NCI-H2171 treated with DMSO at 0.1 percent for 48 hours (cell line): ENCODE data around the gene PFKL.

ENCODE experiments used
- DNase-seq: peaks from one replicate; lab custom pipeline; 2025; lab: John Stamatoyannopoulos, UW

Gene PFKL

DNA sequence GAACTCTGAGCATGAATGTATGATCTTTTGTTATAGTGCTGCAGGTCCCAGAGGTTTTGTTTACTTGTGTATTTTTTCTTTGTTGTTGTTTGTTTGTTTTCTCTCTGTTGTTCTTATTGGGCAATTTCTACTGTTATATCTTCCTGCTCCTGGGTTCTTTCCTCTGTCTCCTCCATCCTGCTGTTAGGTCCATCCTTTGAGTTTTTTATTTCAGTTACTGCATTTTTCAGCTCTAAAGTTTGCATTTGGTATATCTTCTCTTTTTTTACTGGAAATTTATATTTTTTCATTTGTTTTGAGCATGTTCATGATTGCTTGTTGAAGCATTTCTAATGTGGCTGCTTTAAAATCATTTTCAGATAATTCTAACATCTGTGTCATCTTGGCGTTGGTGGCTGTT is 63.4 kb downstream of the PFKL start:
- no peak for DNase-seq

DNA sequence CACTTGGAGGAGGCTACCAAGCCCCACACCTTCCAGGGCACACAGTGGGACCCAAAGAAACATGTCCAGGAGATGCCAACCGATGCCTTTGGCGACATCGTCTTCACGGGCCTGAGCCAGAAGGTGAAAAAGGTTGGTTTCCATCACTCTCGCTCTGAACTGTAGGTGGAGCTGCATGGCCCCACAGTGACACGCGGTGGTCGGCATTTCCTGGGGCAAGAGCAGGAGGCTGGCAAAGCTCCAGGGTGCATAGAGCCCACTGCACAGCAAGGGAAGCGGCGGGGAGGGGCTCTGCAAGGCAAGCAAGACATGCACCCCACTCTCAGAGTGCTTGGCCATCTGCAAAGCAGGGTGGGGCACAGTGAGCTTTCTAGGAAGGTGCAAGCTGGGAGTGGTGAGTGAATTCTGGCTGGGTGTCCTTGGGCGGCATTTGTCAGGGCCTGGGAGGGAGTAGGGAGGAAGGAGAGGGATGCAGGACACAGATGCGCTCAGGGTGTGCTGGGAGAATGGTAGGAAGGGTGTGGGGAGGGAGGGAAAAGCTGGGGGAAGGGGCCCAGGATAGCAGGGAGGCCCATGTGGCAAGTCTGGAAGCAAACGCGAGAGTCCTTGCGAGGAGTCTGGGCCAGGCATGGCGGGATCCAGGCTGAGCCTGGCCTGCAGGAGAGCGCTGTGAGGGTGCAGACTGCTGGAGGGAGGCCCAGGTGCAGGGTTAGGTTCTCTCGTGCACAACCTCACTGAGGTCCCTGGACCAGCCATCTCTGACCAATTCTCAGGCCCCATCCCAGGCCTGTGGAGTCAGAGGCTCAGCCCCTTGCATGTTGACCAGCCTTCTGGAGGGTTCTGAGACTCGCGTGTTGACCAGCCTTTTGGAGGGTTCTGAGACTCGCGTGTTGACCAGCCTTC is 64.5 kb downstream of the PFKL start:
- DNase-seq: no peak

DNA sequence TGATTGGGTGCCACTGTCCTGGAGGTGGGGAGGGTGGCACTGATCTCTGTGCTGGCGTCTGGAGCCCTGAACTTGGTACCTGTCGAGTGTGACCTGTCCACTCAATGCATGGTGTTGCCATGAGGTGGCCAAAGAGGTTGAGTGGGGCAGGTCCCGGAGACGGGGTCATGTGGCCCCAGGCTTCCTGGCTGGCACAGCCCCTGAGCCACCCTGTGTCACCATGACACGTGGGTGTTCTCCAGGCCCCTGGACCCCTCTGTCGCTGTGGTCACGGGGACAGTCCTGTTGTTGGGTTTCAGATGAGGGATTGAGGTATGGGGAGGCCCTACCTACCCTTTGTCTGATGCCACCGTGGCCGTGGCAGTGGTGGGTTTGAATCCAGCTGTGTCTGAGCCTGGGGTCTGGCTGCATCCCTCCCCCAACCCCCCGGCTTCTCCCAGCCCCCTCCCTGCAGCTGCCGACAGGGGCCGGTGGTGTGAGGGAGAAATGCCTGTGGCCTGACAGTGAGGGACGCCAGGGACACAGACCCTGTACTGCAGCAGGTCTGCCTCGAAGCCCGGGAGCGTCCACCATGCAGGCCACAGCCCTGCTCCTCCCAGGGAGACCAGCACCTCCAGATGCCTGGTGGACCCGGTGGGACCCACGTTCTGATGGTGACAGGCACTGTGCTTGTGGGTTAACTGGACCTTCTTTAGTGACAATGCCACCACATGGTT is 65.6 kb downstream of the PFKL start:
- no peak for DNase-seq

DNA sequence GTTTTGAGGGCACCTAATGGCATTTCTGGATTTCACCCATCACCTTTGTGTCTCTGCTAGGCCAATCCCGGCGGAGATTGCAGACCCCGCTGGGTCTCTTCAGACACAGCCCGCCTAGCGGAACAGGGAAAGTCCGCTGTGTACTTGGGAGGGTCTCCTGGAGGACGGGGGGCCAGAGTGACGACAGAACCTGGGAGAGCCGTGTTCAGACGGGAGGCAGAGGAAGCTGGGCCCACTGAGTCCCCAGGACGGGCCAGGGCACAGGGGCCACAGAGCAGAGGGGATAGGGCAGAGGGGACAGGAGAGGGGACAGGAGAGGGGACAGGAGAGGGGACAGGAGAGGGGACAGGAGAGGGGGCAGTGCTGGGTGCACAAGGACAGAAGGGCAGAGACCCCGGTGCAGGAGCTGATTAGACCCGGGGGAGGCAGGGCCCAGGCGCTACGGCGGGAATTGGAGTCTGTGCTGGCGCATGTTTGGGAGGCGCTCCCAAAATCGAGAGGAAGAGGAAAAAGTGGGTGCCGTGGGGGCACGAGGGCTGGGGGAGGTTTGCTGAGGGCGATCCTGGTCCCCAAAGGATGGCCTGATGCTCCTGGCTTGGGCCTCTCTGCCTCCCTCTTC is 66.2 kb downstream of the PFKL start:
- DNase-seq: no peak

DNA sequence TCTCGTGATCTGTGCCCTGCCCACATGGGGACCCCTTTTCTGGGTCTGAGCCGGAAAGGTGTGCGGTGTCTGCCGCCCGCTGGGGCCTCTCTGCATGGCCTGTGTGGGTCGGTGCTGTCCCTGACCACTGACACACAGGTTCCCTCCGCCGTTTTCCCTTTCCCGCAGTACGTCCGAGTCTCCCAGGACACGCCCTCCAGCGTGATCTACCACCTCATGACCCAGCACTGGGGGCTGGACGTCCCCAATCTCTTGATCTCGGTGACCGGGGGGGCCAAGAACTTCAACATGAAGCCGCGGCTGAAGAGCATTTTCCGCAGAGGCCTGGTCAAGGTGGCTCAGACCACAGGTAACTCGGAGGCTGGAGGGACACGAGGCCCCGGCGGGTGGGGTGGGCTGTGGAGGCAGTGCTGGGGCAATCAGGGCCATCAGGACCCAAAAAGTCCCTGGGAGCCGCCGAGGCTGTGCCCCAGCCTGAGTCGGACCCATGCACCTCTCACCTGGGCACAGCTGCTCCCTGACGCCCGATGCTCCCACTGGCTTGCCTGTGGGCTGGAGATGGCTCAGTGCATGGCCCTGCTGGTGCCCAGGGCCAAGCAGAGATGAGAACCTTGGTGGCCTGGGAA is 66.8 kb downstream of the PFKL start:
- DNase-seq: no peak

DNA sequence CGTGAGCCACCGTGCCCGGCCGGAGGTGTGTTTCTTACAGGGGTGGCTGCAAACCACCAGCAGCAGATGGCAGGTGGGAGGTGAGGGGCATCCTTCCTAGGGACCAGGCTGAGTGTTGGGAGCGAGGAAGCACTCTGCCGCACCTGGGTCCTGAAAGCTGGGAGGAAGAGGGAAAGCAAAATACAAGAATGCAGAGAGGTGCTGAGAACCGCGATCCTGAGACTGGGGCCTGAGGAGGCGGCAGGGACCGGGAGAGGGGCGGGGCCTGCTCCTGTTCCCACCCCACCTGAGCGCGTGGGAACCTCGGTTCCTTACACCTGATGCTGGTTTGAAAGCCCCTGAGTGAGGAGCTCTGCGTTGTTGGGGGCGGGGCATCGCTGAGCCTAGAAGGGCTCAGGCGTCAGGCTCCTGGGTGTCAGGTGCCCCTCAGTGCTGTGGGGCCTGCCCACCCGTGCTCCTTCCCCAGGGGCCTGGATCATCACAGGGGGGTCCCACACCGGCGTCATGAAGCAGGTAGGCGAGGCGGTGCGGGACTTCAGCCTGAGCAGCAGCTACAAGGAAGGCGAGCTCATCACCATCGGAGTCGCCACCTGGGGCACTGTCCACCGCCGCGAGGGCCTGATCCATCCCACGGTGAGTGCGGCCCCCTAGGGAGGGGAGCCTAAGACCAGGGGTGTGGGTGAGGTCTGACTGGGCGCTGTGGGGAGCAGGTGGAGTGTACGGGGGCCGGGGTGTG is 69.0 kb downstream of the PFKL start:
- peak; percentile 64 for DNase-seq

DNA sequence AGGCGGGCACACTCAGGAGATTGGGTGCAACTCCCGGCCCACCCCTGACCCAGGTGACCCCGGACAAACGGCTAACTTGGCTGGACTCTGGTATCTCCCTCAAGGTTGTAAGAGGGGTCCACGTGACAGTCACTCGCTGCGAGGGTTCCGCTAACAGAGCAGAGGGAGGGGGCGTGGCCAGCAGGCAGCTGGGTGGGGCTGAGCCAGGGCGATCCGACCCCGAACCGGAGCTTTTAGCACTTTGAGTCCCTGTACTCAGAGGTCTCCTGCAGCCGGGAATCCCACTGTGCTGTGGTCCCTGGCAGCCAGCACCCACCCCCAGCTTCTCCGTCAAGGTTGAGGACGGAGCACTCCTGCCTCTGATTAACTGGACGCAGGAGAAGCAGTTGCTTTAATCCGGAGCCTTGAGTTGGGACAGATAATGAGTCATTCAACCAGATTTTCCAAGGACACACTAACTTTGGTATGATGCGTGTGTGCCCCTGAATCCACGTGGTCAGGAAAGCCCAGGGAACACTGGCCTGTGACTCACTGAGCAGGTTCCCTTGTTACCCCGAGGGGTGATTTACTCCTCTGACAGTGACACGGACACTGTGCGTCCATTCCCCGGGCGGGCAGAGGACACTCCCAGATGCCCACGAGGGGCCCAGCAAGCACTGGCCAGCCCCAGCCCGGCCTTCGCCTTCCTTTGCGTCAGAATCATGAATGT is 70.3 kb downstream of the PFKL start:
- peak; percentile 48 for DNase-seq

DNA sequence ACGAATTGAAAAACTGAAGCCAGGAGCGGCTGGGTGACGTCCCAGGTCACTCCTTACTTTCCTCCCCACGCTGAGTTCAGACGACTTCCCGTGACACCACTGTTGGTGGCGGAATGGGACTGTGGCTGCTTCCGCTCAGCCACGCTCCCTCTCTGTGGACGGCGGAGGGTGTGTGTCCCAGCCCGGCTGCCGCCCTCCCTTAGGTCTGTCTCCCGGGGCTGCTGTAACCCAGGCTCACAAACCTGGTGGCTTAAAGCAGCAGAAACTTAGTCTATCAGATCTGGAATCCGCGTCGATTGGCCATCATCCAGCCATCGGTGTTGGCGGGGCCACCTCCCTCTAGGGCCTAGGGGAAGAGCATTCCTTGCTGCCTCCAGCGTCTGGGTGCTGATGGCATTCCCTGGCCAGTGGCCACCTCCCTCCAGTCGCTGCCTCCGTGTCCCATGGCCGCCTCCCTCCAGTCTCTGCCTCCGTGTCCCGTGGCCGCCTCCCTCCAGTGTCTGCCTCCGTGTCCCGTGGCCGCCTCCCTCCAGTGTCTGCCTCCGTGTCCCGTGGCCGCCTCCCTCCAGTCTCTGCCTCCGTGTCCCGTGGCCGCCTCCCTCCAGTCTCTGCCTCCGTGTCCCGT is 71.0 kb downstream of the PFKL start:
- DNase-seq: no peak

DNA sequence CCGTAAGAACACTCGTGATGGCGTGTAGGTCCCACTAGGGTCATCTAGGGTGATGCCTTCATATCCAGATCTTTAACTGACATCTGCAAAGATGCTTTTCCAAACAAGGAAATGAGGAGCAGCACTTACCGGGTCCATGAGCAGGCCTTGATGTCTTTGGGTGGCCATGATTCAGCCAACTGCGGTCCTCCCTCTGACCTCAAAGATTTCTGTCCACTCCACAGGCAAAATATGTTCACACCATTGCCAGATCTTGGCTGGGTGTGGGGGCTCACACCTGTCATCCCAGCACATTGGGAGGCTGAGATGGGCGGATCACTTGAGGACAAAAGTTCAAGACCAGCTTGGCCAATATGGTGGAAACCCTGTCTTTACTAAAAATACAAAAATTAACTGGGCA is 71.7 kb downstream of the PFKL start:
- DNase-seq: no peak

DNA sequence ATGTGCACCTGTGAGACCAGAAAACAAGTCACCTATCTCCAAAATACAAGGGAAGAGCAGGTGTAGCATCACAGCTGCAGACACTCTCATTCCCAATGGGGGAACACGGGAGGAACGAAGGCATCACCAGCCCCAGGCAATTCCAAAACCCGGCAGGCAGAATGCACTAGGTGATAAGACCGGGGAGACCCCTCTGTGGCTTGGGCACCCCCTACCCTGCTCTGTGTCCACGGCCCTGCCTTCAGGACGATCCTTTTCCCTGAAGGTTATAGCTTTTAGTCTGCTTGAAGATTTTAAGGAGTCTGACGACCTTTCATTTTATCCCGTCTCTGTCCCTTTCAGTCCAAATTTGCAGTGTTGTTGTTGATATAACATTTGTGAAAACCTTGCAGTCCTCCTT is 72.8 kb downstream of the PFKL start:
- no peak for DNase-seq

DNA sequence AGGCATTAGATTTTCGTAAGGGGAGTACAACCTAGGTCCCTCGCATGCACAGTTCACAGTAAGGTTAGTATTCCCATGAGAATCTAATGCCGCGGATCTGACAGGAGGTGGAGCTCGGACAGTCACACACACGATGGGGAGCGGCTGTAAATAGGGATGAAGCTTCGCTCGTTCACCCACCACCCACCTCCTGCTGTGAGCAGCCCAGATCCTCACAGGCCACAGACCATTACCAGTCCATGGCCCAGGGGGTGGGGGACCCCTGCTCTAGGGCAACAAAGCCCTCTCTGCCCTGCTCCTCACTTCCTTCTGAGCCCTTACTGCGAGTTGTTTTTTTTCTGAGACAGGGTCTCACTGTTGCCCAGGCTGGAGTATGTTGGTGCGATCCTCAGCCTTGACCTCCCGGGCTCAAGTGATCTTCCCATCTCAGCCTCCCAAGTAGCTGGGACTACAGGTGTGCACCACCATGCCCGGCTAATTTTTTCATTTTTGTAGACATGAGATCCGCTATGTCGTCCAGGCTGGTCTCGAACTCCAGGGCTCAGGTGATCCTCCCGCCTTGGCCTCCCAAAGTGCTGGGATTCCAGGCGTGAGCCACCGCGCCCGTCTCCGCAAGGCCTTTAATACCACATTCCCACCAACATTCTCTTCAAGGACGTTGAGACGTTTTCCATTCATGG is 74.9 kb downstream of the PFKL start:
- DNase-seq: no peak

DNA sequence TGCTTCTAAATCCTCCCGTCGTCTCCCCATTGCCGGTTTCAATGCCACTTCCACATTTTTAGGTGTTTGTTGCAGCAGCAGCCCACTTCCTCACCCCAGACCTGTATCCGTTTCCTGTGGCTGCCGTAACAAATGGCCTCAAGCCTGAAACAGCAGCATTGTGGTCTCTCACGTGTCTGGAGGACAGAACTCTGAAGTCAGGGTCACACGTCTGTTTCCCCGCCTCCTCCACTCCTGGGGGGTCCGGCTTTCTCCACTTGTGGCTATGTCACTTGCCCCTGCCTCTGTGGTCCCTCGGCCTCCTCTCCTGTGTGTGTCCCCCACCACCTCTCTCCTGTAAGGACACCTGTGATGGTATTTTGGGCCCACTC is 75.4 kb downstream of the PFKL start:
- no peak for DNase-seq

DNA sequence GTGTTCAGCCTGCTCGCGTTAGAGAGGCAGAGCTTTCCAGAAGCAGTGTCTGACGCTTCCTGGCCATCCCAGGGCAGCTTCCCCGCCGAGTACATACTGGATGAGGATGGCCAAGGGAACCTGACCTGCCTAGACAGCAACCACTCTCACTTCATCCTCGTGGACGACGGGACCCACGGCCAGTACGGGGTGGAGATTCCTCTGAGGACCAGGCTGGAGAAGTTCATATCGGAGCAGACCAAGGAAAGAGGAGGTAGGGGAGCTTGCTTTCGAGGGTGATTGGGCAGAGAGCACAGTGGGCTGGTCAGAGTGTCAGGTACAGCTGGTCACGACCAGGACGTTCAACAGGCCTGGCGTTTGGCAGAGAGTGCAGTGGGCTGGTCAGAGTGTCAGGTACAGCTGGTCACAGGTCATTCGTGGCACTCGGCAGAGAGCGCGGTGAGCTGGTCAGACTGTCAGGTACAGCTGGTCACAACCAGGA is 75.9 kb downstream of the PFKL start:
- DNase-seq: no peak

DNA sequence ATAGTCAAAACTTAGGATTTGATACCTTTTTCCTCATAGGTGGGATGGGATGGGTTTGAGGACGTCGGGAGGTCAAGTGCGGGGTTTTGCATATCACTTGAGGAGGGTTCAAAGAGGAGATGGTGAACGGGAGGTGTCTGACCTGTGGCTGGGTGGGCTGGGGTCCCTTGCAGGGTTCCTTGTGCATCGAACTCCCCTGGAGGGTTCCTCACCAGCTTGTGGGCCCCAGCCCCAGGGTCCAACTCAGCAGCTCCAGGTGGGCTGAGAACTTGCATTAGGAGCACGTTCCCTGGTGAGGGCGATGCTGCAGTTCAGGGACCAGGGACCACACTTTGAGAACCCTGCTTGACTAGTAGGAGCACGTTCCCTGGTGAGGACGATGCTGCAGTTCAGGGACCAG is 76.8 kb downstream of the PFKL start:
- no peak for DNase-seq
